DLD1 (cell line): Measurements from ENCODE around the gene ENG.

Experiments used
- in situ Hi-C: cut with HindIII; loops from 2 replicates; pipeline ENCODE4 v1.10.0; 2017; ENCODE audit warnings: low sequenced_read_pairs

The ENG gene

DNA sequence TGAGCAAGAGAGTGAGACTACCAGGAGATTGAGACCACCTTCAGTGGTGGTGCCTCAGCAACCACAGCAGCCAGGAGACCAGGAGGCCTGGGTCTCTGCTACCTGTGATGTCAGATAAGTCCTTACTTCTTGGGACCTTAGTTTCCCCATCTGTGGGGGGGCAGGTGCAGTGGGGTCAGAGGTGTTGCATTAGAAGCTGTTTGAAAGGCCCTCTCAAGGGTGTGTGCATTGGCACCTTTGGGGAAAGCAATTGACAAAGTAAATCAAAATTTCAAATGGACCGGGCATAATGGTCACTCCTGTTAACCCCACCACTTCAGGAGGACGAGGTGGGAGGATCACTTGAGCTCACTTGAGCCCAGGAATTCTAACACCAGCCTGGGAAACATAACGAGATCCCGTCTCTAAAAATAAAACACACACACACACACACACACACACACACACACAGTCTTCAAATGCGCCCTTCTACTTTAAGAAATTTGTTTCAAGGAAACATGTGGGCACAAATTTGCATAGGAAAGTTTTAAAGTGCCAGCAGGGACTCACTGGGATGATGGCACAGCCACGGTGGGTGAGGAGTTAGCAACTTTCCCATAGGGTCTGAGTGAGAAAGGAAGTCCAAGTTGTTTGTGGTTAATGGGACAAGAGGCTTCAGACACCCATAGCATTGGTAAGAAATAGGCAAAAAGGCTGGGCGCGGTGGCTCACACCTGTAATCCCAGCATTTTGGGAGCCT lies 24.4 kb upstream of the ENG start:
- in situ Hi-C loops = no loop called here

DNA sequence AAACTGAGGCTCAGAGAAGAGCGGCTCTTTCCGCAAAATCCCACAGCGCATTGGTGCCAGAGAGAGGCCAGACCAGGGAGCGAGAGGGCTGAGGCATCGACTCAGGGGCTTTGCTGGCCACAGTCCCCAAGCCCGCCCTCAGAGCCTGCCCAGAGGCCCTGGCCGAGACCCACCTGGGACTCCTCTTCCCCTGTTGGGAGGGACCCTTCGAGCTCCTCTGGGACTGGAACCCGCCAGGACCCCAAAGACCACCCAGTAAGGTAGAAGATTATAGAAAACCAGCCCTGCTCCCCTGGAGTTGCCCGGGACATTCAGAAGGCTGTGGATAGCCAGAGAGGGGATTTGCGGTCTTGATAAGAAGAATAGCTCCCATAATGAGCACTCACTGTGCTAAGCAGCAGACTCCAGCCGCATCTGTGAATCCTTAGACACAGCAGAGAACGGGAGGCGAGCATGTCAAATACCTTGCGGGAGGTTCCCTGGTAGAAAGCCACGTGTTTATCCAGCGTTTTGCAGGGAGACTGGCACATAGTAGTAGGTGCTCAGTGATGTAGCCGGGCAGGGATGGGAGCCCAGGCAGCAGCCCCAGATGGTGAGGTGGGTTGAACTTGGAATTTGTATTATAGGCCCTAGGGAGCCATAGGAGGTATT lies 23.7 kb upstream of the ENG start:
- in situ Hi-C loops = no loop called here

DNA sequence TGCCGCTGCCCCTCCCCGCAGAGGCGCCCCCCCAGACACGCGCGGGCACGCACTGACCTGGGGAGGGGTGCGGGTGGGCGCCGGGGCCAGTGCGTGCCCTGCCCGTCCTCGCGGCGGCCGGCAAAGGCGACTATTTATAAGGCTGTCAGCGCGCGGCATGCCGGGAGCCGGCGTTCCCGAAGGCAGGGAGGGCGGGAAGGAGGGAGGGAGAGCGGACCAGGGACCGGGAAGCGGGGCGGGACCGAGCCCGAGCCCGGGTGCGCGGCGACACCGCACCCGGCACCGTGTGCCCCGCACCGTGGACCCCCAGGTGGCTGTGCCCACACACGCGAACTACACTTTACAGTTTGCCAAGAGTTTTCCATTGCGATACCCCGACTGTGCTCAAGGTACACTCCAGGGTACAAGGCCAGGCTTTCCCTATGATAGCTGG lies 23.1 kb upstream of the ENG start, which contains the start of gene AK1:
Gene AK1 (minus strand): TSS at position 110 of the 433 bp plus-strand sequence. CDS start 3,058 bp downstream, outside the sequence.
- in situ Hi-C loops = no loop called here

DNA sequence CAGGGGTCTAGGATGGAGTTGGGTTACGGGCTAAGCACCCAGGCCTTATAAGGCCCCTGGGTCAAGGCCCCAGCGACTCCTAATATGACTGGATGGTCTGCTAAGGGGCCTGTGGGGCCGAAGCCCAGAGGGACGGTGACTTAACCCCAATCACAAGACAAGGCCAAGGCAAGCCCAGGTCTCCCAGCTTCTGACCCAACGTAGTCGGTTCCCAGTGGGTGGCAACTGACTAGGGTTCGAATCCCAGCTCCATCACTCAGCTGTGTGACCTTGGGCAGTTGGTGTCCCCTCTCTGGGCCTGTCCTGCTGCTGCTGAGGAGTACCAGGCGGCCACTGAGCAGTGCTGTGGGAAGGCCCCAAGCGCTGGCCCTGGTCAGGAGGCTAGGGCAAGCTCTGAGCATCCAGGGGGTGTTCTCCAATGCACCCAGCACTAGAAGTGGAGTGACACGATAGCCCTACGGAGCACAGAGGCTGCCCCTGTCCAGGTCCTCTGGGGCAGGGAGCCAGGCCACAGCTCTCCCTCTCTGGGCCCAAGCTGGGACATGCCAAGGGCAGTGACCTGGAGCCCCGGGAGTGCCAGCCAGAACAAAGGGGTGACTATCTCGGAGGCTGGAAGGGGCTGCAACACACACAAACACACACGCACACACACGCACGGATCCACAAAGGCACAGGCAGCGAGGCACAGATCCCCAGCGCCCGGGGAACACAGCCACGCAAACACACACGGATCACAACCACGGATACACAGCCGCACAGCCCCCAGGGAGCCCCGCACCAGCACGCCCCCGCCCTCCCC lies 22.5 kb upstream of the ENG start:
- in situ Hi-C loops = no loop called here

DNA sequence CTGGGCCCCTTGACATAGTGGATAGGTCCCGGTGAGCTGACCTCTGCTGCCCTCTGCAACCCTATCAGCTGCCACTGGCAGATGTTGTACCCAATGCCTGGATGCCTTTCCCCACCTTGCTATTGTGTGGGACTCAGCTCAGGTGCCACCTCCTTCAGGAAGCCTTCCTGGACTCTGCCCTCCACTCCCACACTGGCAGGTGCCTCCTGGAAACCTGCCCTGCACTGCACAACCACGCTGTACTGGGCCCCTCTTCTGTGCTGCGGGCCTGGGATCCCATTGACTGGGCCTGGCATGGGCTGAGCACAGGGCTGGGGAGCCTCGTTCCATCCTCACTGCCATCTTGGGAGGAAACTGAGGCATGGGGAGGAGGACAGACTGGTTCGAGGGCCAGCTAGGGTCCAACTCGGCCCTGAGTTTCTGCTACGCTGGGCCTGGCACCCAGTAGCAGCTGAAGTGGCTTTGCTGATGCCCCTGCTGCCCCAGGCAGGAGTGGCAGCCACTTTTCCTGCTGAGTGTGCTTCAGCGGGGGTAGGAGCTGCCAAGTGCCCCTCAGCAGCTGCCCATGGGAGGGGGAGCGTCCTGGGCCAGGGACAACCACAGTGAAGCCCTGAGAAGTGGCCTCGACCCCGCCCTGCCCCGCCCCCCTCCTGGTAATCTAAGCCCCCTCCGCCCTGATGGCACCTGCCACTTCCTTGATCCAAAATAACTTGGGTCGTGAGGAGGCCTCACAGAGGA lies 21.7 kb upstream of the ENG start:
- in situ Hi-C loops = no loop called here

DNA sequence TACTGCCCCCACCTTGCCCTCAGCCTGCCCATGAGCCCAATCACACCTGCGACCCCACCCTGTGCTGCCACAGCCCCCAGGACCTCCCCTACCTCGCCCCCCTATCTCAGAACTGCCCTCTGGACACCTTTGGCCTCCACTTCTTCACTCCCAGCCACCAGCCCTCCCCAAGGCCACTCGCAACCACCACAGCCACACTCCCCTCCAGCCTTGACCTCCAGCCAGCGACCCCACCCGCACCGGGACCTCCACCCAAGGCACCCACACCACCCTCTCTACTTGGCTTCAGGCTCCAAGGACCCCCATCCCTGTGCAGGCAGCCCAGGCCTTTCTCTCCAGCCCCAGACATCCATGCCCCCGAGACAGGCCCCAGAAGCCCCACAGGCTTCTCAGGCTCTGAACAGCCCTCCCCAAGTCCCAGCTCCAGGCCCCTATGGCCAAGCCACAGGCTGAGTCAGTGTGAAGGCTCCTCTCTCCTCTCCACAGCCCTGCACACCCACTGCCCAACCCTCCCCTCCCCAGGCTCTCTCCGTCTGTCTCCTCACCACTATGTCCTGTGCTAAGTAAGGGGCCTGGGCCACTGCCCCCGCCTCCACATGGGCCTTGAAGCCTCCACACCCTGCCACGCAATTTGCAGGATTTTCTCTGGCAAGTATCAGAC lies 21.0 kb upstream of the ENG start:
- in situ Hi-C loops = no loop called here

DNA sequence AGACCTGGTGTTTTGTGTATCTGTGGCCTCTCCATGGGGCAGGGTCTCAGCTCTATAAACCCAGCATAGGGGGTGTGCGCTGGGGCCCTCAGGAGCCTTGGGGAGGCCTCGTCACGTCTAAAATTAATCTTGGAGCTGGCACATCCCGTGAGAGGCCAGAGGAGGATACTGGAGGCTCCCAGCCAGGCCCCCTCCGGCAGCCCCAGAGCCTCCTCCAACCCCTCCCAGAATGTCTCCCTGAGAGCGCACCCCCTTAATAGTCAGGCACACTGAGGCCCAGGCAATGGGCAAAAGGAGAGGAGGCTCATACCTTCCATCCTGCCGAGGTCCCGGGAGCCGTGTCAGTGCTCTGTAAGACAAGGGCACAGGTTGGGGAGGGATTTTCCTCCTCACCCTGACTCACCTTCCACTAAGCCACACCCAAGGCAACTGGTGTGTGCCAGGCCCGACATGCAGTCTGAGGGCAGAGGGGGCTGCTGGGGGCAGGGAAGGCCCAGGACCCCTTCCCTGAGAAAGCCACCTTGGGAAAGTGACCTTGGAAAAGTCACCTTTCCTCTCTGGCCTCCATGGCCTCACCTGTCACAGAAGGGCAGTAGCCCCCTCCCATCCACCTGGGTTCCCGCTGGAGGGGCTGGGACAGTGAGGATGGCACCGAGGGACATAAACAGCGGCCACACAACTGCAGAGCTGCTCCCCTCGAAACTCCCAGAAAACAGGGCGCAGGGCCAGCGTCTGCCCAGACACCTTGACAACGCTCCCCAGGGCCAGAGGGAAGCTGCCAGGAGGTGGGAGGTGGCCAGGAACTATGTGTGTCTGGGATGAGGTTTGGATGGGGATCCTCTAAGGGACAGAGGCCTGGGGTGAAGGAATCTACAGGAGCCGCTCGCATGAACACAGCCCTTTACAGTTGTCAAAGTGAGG lies 20.1 kb upstream of the ENG start:
- in situ Hi-C loops = loop anchor here (25.0 kb wide), 1 partner anchor 237 kb away; no protein-coding TSS in a partner anchor

DNA sequence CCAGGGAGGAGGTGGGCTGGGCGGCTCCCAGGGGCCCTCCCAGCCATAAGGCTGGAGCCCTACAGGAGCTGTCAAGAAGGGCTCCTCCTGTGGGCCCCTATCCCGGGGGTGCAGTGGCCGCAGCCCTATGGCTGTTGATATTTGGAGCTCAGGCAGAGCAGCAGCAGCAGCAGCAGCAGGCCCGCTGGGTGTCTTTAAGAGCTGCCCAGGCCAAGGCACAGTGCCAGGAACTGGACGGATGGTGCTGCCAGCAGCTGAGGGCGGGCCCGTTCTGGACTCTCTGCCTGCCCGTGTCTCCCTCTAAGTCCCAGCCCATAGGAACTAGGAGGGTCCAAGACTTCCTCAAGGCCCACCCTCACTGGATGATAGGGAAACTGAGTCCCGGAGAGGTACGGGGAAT lies 19.4 kb upstream of the ENG start:
- in situ Hi-C loops = loop anchor here (25.0 kb wide), 1 partner anchor 237 kb away; no protein-coding TSS in a partner anchor

DNA sequence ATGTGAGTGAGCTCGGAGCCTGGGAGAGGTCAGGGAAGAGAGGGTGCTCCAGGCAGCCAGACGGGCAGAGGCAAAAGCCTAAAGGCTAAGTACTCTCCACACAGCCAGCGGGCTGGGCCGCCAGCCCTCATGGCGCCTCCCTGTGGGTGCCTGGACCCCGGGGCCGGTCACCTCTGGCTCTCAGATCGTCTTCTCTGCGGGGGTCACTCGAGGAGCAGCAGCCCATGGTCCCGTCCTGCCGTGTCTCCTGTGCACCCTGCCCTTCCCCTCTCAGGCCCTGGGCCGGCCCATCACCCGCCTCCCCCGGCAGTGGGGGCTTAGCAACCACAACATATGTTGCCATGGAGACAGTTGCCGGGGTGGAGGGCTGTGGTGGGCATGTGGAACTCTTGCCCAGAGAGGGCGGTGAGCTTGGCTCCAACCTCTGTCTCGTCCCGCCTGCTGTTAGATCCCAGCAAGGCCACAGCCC lies 18.8 kb upstream of the ENG start:
- in situ Hi-C loops = loop anchor here (25.0 kb wide), 1 partner anchor 236 kb away; no protein-coding TSS in a partner anchor

DNA sequence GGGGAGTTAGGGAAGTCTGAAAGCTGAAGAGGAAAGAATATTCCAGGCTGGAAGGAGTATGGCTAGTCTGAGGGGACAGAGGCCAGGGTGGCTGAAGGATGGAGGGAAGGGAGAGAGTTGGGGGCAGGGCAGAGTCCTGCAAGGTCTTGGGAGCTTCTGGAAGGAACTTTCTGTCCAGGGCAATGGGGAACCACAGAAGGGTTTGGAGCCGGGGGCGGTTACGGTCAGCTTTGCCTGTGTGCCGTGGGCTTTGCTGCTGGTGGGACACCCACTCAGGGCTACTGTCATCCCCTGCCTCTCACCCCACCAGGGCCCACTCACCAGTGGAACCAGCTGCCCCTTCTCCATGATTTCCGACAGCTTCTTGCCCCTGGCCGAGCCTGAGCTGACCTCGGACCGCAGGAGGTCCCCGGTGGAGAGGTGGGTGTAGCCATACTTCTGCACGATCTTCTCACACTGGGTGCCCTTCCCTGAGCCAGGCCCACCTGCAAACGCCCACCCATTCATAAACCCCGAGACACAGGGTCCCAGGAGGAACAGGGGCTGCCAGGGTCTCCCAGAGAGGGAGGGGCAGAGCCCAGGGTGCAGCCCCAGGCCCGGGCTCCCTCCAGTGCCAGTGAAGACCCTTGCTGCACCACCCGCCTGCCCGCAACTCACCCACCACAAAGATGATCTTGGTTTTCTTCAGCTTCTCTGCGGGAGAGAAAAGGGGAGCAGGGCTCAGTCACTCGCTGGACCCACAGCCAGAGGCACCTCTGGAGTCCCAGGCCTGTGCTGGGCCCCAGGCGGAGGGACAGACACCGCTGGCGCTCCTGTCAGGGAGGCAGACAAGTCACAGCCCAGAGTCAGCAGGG lies 18.1 kb upstream of the ENG start:
- in situ Hi-C loops = loop anchor here (25.0 kb wide), 1 partner anchor 235 kb away; no protein-coding TSS in a partner anchor

DNA sequence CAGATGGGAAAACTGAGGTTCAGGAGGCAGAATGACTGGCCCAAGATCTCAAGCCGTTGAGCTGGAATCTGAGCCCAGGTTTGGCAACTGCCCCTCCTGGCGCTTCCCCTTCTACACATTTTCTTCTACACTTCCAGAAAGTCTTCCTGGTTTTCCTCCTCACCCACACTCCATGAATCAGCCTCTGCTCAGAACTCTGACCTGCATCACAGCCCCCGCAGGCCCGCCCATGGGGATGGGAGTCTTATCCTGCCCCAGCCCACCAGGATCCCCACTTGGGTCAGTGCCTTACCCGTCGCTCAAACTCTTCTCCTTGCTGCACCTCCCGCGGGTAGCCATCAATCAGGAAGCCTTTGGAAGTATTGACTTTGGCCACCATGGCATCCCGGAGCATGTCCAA lies 17.1 kb upstream of the ENG start:
- in situ Hi-C loops = loop anchor here (25.0 kb wide), 1 partner anchor 234 kb away; no protein-coding TSS in a partner anchor

DNA sequence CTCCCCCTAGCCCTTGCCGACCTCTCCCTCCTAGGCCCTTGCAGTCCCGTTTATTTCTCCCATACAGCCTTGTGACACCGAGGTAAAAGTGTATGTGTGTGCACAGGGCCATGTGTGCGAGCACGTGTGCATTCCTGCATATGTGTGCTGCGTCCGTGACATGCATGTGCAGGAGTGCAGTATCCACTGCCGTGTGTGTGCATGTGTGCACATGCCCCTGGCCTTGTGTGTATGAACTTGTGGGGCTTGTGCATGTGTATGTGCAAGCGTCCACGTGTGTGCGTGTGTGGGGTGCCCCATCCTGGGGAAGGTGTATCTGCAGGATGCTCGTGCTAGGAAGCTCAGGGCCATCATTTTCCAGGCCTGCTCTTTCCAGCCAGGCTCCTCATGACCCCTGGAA lies 16.4 kb upstream of the ENG start:
- in situ Hi-C loops = loop anchor here (25.0 kb wide), 1 partner anchor 234 kb away; no protein-coding TSS in a partner anchor

DNA sequence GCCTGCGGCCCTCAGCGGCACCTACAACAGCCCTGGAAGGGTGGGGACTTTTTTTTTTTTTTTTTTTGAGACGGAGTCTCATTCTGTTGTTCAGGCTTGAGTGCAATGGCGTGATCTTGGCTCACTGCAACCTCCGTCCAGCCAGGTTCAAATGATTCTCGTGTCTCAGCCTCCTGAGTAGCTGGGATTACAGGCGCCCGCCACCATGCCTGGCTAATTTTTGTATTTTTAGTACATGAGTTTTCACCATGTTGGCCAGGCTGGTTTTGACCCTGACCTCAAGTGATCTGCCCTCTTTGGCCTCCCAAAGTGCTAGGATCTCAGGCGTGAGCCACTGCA lies 15.7 kb upstream of the ENG start:
- in situ Hi-C loops = loop anchor here (25.0 kb wide), 1 partner anchor 233 kb away; no protein-coding TSS in a partner anchor

DNA sequence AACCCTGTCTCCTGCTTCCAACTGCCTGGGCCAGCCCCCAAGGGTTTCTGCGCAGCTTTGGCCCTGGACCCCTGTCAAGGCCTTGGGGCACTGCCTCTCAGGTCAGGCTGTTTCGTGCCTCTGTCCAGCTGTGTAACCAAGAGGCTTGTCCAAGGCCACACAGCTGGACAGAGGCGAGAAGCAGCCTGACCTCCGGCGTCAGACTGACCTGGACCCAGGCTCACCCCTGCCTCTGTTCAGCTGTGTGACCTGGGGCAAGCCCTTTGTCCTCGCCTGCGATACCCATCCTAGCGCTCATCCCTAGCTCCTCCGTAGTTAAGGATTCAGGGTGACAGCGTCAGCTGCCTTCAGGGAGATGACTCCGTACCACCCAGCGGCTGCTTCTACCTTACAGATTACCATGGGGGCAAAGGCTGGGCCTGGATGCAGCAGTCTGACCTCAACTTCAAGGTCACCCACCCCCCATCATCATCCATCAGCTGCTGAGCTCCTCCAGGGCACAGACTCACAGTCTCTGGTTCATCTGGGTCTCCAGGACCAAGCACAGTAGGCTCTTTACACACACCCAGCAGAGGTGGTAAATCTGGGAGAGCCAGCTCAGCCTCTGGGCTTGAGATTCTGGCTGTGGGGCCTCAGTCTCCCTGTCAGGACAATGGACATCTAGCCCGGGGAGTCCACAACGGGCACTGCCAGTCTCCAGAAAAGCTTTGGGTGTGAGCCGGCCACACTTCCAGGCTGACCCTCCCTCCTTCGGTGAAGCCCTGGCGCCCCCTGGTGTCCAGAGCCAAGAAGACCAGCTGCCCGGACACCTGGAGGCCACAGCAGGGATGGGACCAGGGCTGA lies 15.1 kb upstream of the ENG start:
- in situ Hi-C loops = loop anchor here (10.0 to 25.0 kb wide), 2 partner anchors 105 to 232 kb away; no protein-coding TSS in a partner anchor

DNA sequence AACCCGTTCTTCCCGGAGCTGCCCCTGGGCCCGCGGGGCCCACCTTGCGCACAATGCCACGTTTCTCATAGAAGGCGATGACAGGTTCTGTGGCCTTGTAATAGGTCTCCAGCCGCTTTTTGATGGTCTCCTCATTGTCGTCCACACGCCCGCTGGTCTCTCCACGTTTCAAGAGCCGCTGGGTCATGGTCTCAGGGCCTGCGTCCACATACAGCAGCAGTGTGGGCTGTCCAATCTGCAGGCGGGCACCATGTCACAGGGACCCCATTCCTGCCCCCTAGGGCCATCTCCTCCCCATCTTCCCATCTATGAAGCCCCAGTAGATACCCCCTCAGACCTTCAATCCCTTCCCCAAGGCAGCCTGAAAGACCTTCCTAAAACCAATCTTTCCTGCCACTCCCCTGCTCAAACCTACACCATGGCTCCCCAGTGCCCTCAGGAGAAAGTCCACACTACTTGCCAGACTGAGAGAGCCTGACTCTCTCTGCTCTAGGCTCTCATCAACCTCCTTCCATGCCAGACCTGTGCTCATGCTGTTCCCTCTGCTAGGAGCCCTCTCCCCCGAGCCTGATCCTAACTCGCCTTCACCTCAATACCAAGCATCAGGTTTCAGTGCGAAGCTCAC lies 13.9 kb upstream of the ENG start:
- in situ Hi-C loops = loop anchor here (10.0 to 25.0 kb wide), 2 partner anchors 104 to 231 kb away; no protein-coding TSS in a partner anchor
